HG03432 (cell line): Measurements from ENCODE around the gene FAM168A.

Experiments
- ATAC-seq: cut with Tn5 transposase; IDR thresholded peaks from one replicate; pipeline ENCODE4 v1.9.1; 2021; ENCODE audit warnings: mild to moderate bottlenecking, moderate library complexity; ENCODE audit not compliant: unreplicated experiment

FAM168A gene

GRCh38 chr11:73356979-73357860 is 240.7 kb downstream of the FAM168A start:
- no peak for ATAC-seq

DNA sequence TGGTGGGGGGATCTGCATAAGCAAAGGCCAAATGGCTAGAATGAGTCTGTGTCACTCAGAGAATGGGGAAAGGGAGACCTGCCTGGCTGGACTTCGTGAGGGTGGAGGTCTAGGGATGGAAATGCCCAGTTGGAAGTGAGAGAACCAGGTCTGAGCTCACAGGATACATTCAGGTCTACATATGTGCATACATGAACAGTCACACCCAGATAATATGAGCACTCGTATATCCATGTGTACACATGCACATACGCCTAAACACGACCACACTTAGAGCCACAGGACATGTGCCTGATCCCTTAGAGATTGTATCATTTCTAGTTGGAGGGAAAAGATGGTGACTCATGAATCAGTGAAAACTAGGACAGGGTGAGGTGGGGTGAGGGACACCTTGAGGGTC is 242.8 kb downstream of the FAM168A start:
- ATAC-seq: no peak

GRCh38 chr11:73353422-73353821 is 244.5 kb downstream of the FAM168A start:
- no peak for ATAC-seq

DNA sequence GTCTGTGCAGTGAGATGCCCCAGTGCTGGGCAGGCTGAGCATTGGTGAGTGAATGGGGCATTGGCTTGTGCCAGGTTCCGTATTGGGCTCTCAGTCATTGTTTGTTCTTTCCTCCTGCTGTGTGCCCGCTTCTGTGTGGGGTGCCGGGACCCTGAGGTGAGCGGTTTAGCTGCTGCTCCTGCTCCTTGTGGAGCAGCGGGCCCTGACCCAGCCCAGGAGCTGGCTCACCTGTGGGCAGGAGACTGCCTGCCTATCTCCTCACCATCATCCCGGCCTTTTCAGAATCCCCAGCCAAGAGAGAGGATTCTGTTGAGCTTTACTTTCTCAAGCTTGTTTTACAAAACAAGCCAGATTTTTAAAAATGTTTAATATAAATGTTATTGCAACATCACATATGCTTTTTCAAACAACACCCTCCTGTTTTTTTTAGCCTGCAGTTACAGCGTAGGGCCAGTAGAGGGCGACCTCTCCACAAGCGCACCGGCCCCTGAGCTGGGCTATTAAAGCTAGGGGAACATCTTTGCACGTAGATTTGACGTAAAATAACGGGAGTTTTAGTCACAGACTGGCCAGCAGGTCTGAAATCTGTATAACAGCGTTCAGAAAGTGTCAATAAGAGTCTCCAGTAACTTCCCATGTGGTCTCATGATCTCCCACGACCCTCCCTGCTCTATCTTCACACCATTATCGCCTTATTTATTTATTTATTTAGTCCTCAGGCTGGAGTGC is 246.8 kb downstream of the FAM168A start:
- ATAC-seq: no peak
